GM19455 (cell line): ENCODE measurements around the gene MAP3K19.
A peak's percentile ranks its signal among the peaks of the same experiment; 100 is the strongest.

Experiments used
- ATAC-seq: cut with Tn5 transposase; IDR thresholded peaks from one replicate; pipeline ENCODE4 v1.9.1; 2021; ENCODE audit not compliant: unreplicated experiment

The MAP3K19 gene

GRCh38 chr2:134934150-134934549 lies 113.1 kb downstream of the MAP3K19 start:
- ATAC-seq: no peak

- ATAC-seq: no peak
Observed at GRCh38 chr2:134933732-134934131, 113.5 kb downstream of the MAP3K19 start.

DNA sequence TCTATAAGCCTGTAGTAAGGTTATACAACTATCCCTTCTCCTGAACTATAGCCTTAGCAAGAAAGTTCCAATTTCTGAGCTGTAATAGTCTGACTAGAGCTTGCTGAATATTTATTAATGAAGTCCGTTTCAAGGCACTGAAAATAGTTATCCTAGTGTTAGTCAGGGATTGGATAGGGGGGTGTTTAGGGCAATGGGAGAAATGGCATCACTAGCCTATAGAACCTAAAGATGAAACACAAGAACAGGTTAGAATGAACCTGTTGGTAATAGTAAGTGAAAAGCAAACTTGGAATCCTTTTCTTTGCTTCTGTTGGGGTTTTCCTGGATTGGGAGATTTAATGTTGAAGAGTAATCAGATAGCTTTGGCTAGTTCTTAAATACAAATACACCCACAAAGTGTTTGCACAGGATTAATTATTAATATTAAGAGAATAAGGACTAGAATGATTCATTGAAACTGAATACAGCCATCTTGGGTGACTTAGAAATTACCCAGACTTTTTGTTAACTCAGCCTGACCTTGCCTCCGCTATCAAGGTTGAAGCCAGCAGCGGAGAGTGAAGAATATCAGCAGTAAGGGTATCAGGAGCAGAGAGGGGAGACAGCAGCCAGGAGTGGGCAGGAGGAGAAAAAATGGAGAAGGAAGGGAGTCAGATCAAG lies 114.3 kb downstream of the MAP3K19 start:
- no peak for ATAC-seq

- ATAC-seq: no peak
Observed at GRCh38 chr2:134927195-134927594, 120.1 kb downstream of the MAP3K19 start.

GRCh38 chr2:134926231-134926931 lies 120.9 kb downstream of the MAP3K19 start:
- ATAC-seq: no peak

DNA sequence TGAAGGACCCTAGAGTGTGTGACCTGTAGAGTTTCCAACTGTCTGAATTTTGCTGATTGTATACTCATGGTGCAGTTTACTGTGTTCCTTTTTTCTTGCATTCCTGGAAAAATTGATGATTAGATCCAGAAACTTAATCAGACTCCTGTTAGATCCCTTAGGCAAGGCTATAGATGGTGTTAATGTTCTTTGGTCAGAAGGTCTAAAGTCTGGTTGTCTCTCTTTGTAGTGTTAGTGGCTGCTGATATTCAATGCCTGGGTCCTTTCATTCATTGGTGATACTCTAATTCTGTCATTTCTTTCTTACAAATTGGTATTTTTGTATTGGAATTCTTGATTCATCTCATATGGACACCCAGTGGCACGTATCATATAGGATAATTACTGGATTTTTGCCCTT lies 122.3 kb downstream of the MAP3K19 start:
- no peak for ATAC-seq

- ATAC-seq: no peak
Observed at GRCh38 chr2:134919341-134920210, 127.7 kb downstream of the MAP3K19 start.

GRCh38 chr2:134918526-134919340 lies 128.5 kb downstream of the MAP3K19 start, which contains the start of gene CCNT2:
CCNT2 (plus strand) TSS chr2:134918822; CDS start chr2:134918855, 33 bp downstream.
- peak; percentile 72 for ATAC-seq

DNA sequence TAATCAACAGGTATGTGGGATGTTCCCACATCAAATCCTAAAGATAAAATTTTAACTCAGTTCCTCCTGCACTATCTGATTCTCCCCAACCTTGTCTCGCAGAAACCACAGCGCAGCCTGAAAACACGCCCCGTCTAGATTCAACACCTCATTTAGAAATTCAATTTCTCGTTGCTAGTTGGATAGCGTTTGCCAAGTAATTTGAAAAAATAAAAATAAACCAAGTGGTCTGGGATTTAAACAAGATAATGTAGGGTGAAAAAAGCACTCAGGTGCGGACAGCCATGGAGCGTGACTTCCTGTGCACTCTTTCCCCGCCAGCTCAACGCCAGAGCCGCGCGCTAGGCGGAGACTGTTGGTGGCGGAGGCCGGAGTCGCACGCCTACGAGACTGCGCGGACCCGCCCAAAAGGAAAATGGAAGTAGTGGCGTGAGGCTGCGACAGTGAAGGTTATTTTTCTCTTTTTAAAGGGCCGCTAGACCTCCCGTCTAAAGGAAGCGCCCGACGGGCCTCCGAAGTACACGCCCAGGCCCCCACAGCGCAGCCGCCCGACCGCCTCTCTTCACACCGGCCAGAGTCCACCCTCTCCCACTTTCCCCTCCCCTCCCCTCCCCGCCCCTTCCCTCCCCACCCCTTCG lies 129.2 kb downstream of the MAP3K19 start:
- ATAC-seq: peak; percentile 76

- no peak for ATAC-seq
Observed at GRCh38 chr2:134917360-134917865, 129.8 kb downstream of the MAP3K19 start.
